Measurements from ENCODE around the gene EPN1. TPM values are rescaled to one million over a fixed set of nuclear protein-coding genes. Genes with fewer than 3 reads are reported as not detected.

Gene EPN1
- total RNA-seq (2014; rRNA removed; shearing (Covaris generic)), result 45.6 and 59.8 TPM in 2 replicates

GRCh38 chr19:55674841-55675660 lies at the start of gene EPN1:
Gene EPN1, plus strand, starts transcription at chr19:55675226. Its CDS starts 3,402 bp downstream, at chr19:55678628.
- H3K9me3 ChIP-seq (replicated peaks), result no peaks in the 10 kb centered on the region
- H3K4me3 ChIP-seq, result peak within 1 kb of the TSS; percentile 71
- DNase-seq, result peak; percentile 97
- H3K36me3 ChIP-seq, result peaks cover 12% of the 10 kb centered on the region
- peak within 1 kb of the TSS; percentile 29; the same call in 1 of the 2 replicates for H3K27ac ChIP-seq
- H3K4me1 ChIP-seq, result peaks cover 3% of the 10 kb centered on the region; the same call in 1 of the 2 replicates
- H3K27me3 ChIP-seq, result no peaks in the 10 kb centered on the region

GRCh38 chr19:55626350-55626749 lies 48.7 kb upstream of the EPN1 start:
- Histone ChIP-seq H3K4me1 (no peaks in the 10 kb centered on the region), H3K36me3 (no peaks in the 10 kb centered on the region), H3K4me3 (no peak overlapping the region), H3K27ac (no peak overlapping the region), H3K27me3 (no peaks in the 10 kb centered on the region), H3K9me3 (replicated peaks) (no peaks in the 10 kb centered on the region)
- no peak for DNase-seq

GRCh38 chr19:55632463-55632834 lies 42.6 kb upstream of the EPN1 start:
- H3K4me1 ChIP-seq, result 0 out of 2 replicates have a peak, but pooled peaks cover 5% of the 10 kb centered on the region
- no peaks in the 10 kb centered on the region for H3K27me3 ChIP-seq
- no peak overlapping the region for H3K27ac ChIP-seq
- no peaks in the 10 kb centered on the region for H3K36me3 ChIP-seq
- H3K9me3 ChIP-seq (replicated peaks), result no peaks in the 10 kb centered on the region
- H3K4me3 ChIP-seq, result no peak overlapping the region
- DNase-seq, result peak; percentile 92 to 95

- Histone ChIP-seq H3K4me3 (no peak overlapping the region), H3K27ac (peak overlapping the region; percentile 8; the same call in 1 of the 2 replicates), H3K27me3 (no peaks in the 10 kb centered on the region), H3K9me3 (replicated peaks) (no peaks in the 10 kb centered on the region), H3K4me1 (0 out of 2 replicates have a peak, but pooled peaks cover 5% of the 10 kb centered on the region), H3K36me3 (no peaks in the 10 kb centered on the region)
- DNase-seq, result peak in 1 of 2 experiments; percentile 63
Observed at GRCh38 chr19:55633861-55634260, 41.2 kb upstream of the EPN1 start.

- no peaks in the 10 kb centered on the region for H3K27me3 ChIP-seq
- no peaks in the 10 kb centered on the region for H3K36me3 ChIP-seq
- no peaks in the 10 kb centered on the region for H3K9me3 ChIP-seq (replicated peaks)
- H3K4me1 ChIP-seq, result 0 out of 2 replicates have a peak, but pooled peaks cover 5% of the 10 kb centered on the region
- peak overlapping the region; percentile 59 for H3K27ac ChIP-seq
- H3K4me3 ChIP-seq, result peak overlapping the region; percentile 82
- DNase-seq, result no peak
Observed at GRCh38 chr19:55635334-55635717, 39.7 kb upstream of the EPN1 start.

- DNase-seq, result no peak
- Histone ChIP-seq H3K9me3 (replicated peaks) (no peaks in the 10 kb centered on the region), H3K4me3 (peak overlapping the region; percentile 82), H3K27me3 (no peaks in the 10 kb centered on the region), H3K27ac (no peak overlapping the region), H3K4me1 (0 out of 2 replicates have a peak, but pooled peaks cover 5% of the 10 kb centered on the region), H3K36me3 (no peaks in the 10 kb centered on the region)
Observed at GRCh38 chr19:55635856-55636440, 39.1 kb upstream of the EPN1 start.

GRCh38 chr19:55636723-55637122 lies 38.3 kb upstream of the EPN1 start:
- H3K27ac ChIP-seq, result no peak overlapping the region
- no peak overlapping the region for H3K4me3 ChIP-seq
- H3K36me3 ChIP-seq, result no peaks in the 10 kb centered on the region
- no peak for DNase-seq
- no peaks in the 10 kb centered on the region for H3K9me3 ChIP-seq (replicated peaks)
- H3K4me1 ChIP-seq, result 0 out of 2 replicates have a peak, but pooled peaks cover 5% of the 10 kb centered on the region
- H3K27me3 ChIP-seq, result no peaks in the 10 kb centered on the region

GRCh38 chr19:55637534-55637933 lies 37.5 kb upstream of the EPN1 start:
- Histone ChIP-seq H3K27ac (no peak overlapping the region), H3K27me3 (no peaks in the 10 kb centered on the region), H3K9me3 (replicated peaks) (no peaks in the 10 kb centered on the region), H3K4me3 (no peak overlapping the region), H3K36me3 (no peaks in the 10 kb centered on the region), H3K4me1 (0 out of 2 replicates have a peak, but pooled peaks cover 11% of the 10 kb centered on the region)
- no peak for DNase-seq

- H3K27me3 ChIP-seq, result no peaks in the 10 kb centered on the region
Observed at GRCh38 chr19:55638864-55639359, 36.1 kb upstream of the EPN1 start.

GRCh38 chr19:55640043-55640576 lies 34.9 kb upstream of the EPN1 start:
- no peaks in the 10 kb centered on the region for H3K27me3 ChIP-seq
- H3K4me3 ChIP-seq, result peak overlapping the region; percentile 84
- H3K4me1 ChIP-seq, result peaks cover 9% of the 10 kb centered on the region; the same call in 1 of the 2 replicates
- peak overlapping the region; percentile 51 for H3K27ac ChIP-seq
- DNase-seq, result peak in 1 of 2 experiments; percentile 37
- peaks cover 6% of the 10 kb centered on the region for H3K36me3 ChIP-seq
- no peaks in the 10 kb centered on the region for H3K9me3 ChIP-seq (replicated peaks)

More at GRCh38 chr19:55638864-55639359, 36.1 kb upstream of the EPN1 start:
- DNase-seq, result peak; percentile 73 to 79
- peaks cover 12% of the 10 kb centered on the region; the same call in 1 of the 2 replicates for H3K4me1 ChIP-seq
- no peak overlapping the region for H3K4me3 ChIP-seq
- no peaks in the 10 kb centered on the region for H3K9me3 ChIP-seq (replicated peaks)
- H3K36me3 ChIP-seq, result no peaks in the 10 kb centered on the region
- no peak overlapping the region for H3K27ac ChIP-seq

GRCh38 chr19:55640577-55641425 lies 34.2 kb upstream of the EPN1 start, which contains the start of gene ZNF580:
Gene ZNF580, plus strand, starts transcription at chr19:55641002. Its CDS starts 1,507 bp downstream, at chr19:55642509.
- H3K4me1 ChIP-seq, result peaks cover 9% of the 10 kb centered on the region; the same call in 1 of the 2 replicates
- no peaks in the 10 kb centered on the region for H3K9me3 ChIP-seq (replicated peaks)
- peaks cover 13% of the 10 kb centered on the region for H3K36me3 ChIP-seq
- peak within 1 kb of the TSS; percentile 51 for H3K27ac ChIP-seq
- DNase-seq, result peak; percentile 75 to 80
- no peaks in the 10 kb centered on the region for H3K27me3 ChIP-seq
- H3K4me3 ChIP-seq, result peak within 1 kb of the TSS; percentile 84

- DNase-seq, result peak in 1 of 2 experiments; percentile 45
- Histone ChIP-seq H3K27ac (peak overlapping the region; percentile 51), H3K4me3 (peak overlapping the region; percentile 84), H3K4me1 (peaks cover 9% of the 10 kb centered on the region; the same call in 1 of the 2 replicates), H3K9me3 (replicated peaks) (no peaks in the 10 kb centered on the region), H3K36me3 (peaks cover 13% of the 10 kb centered on the region), H3K27me3 (no peaks in the 10 kb centered on the region)
Observed at GRCh38 chr19:55641426-55642152, 33.4 kb upstream of the EPN1 start.
